Measurements from ENCODE around the gene CFAP221. TPM values are rescaled to one million over a fixed set of nuclear protein-coding genes. Genes with fewer than 3 reads are reported as not detected.
A peak's percentile ranks its signal among the peaks of the same experiment; 100 is the strongest.

Gene CFAP221
- not detected for total RNA-seq

- Mint-ChIP-seq H3K4me3 (peak within 1 kb of the TSS; percentile 19), H3K27ac (no peak within 1 kb of the TSS), H3K27me3 (peaks cover 51% of the 10 kb centered on the region), H3K9me3 (no peaks in the 10 kb centered on the region), H3K4me1 (no peaks in the 10 kb centered on the region), H3K36me3 (ENCODE audit: low read depth) (no peaks in the 10 kb centered on the region)
- ATAC-seq (replicated peaks), result peak; percentile 70
These were observed at the start of gene CFAP221 for GRCh38 chr2:119544075-119544938. CFAP221 (plus strand) TSS chr2:119544449; CDS start chr2:119546132, 1,683 bp downstream.

- Mint-ChIP-seq H3K36me3 (ENCODE audit: low read depth) (no peaks in the 10 kb centered on the region), H3K27me3 (peaks cover 30% of the 10 kb centered on the region), H3K9me3 (peaks cover 14% of the 10 kb centered on the region), H3K4me1 (no peaks in the 10 kb centered on the region), H3K27ac (no peak overlapping the region), H3K4me3 (no peak overlapping the region)
- ATAC-seq (replicated peaks), result no peak
These were observed 48.3 kb upstream of the CFAP221 start for GRCh38 chr2:119495948-119496347.

- no peaks in the 10 kb centered on the region for H3K4me1 Mint-ChIP-seq
- H3K27me3 Mint-ChIP-seq, result peaks cover 30% of the 10 kb centered on the region
- ATAC-seq (replicated peaks), result no peak
- no peak overlapping the region for H3K4me3 Mint-ChIP-seq
- H3K27ac Mint-ChIP-seq, result no peak overlapping the region
- H3K9me3 Mint-ChIP-seq, result peaks cover 18% of the 10 kb centered on the region
- no peaks in the 10 kb centered on the region for H3K36me3 Mint-ChIP-seq (ENCODE audit: low read depth)
These were observed 47.6 kb upstream of the CFAP221 start for GRCh38 chr2:119496682-119497081.

GRCh38 chr2:119508756-119509155 is 35.5 kb upstream of the CFAP221 start:
- Mint-ChIP-seq H3K4me3 (no peak overlapping the region), H3K4me1 (no peaks in the 10 kb centered on the region), H3K27ac (no peak overlapping the region), H3K36me3 (ENCODE audit: low read depth) (no peaks in the 10 kb centered on the region), H3K9me3 (no peaks in the 10 kb centered on the region), H3K27me3 (peaks cover 9% of the 10 kb centered on the region)
- ATAC-seq (replicated peaks), result no peak

- Mint-ChIP-seq H3K4me3 (no peak overlapping the region), H3K4me1 (no peaks in the 10 kb centered on the region), H3K36me3 (ENCODE audit: low read depth) (no peaks in the 10 kb centered on the region), H3K27me3 (peaks cover 21% of the 10 kb centered on the region), H3K9me3 (no peaks in the 10 kb centered on the region), H3K27ac (no peak overlapping the region)
- no peak for ATAC-seq (replicated peaks)
These were observed 32.3 kb upstream of the CFAP221 start for GRCh38 chr2:119511989-119512388.

- no peaks in the 10 kb centered on the region for H3K36me3 Mint-ChIP-seq (ENCODE audit: low read depth)
- no peak for ATAC-seq (replicated peaks)
- peaks cover 25% of the 10 kb centered on the region for H3K27me3 Mint-ChIP-seq
- no peak overlapping the region for H3K27ac Mint-ChIP-seq
- no peaks in the 10 kb centered on the region for H3K9me3 Mint-ChIP-seq
- H3K4me1 Mint-ChIP-seq, result no peaks in the 10 kb centered on the region
- H3K4me3 Mint-ChIP-seq, result no peak overlapping the region
These were observed 31.3 kb upstream of the CFAP221 start for GRCh38 chr2:119512946-119513345.

GRCh38 chr2:119513832-119514231 is 30.4 kb upstream of the CFAP221 start:
- Mint-ChIP-seq H3K4me3 (no peak overlapping the region), H3K27me3 (peaks cover 25% of the 10 kb centered on the region), H3K27ac (no peak overlapping the region), H3K36me3 (ENCODE audit: low read depth) (no peaks in the 10 kb centered on the region), H3K4me1 (no peaks in the 10 kb centered on the region), H3K9me3 (no peaks in the 10 kb centered on the region)
- no peak for ATAC-seq (replicated peaks)

GRCh38 chr2:119516121-119516520 is 28.1 kb upstream of the CFAP221 start:
- no peak for ATAC-seq (replicated peaks)
- Mint-ChIP-seq H3K9me3 (no peaks in the 10 kb centered on the region), H3K4me3 (no peak overlapping the region), H3K4me1 (no peaks in the 10 kb centered on the region), H3K27me3 (peaks cover 28% of the 10 kb centered on the region), H3K36me3 (ENCODE audit: low read depth) (no peaks in the 10 kb centered on the region), H3K27ac (no peak overlapping the region)

GRCh38 chr2:119517433-119517832 is 26.8 kb upstream of the CFAP221 start:
- H3K36me3 Mint-ChIP-seq (ENCODE audit: low read depth), result no peaks in the 10 kb centered on the region
- H3K4me3 Mint-ChIP-seq, result no peak overlapping the region
- ATAC-seq (replicated peaks), result peak; percentile 51
- no peaks in the 10 kb centered on the region for H3K9me3 Mint-ChIP-seq
- H3K27ac Mint-ChIP-seq, result no peak overlapping the region
- H3K4me1 Mint-ChIP-seq, result no peaks in the 10 kb centered on the region
- peaks cover 32% of the 10 kb centered on the region for H3K27me3 Mint-ChIP-seq

GRCh38 chr2:119518401-119519056 is 25.7 kb upstream of the CFAP221 start:
- ATAC-seq (replicated peaks), result no peak
- no peaks in the 10 kb centered on the region for H3K36me3 Mint-ChIP-seq (ENCODE audit: low read depth)
- no peak overlapping the region for H3K27ac Mint-ChIP-seq
- H3K4me1 Mint-ChIP-seq, result no peaks in the 10 kb centered on the region
- H3K27me3 Mint-ChIP-seq, result peaks cover 33% of the 10 kb centered on the region
- H3K9me3 Mint-ChIP-seq, result no peaks in the 10 kb centered on the region
- H3K4me3 Mint-ChIP-seq, result no peak overlapping the region

GRCh38 chr2:119519057-119519408 is 25.2 kb upstream of the CFAP221 start:
- H3K36me3 Mint-ChIP-seq (ENCODE audit: low read depth), result no peaks in the 10 kb centered on the region
- H3K27me3 Mint-ChIP-seq, result peaks cover 37% of the 10 kb centered on the region
- no peaks in the 10 kb centered on the region for H3K9me3 Mint-ChIP-seq
- H3K4me1 Mint-ChIP-seq, result no peaks in the 10 kb centered on the region
- H3K4me3 Mint-ChIP-seq, result no peak overlapping the region
- no peak for ATAC-seq (replicated peaks)
- H3K27ac Mint-ChIP-seq, result no peak overlapping the region

- Mint-ChIP-seq H3K27me3 (peaks cover 43% of the 10 kb centered on the region), H3K4me3 (no peak overlapping the region), H3K4me1 (no peaks in the 10 kb centered on the region), H3K9me3 (no peaks in the 10 kb centered on the region), H3K36me3 (ENCODE audit: low read depth) (no peaks in the 10 kb centered on the region), H3K27ac (no peak overlapping the region)
- no peak for ATAC-seq (replicated peaks)
These were observed 23.4 kb upstream of the CFAP221 start for GRCh38 chr2:119520696-119521432.

- ATAC-seq (replicated peaks), result no peak
- Mint-ChIP-seq H3K9me3 (no peaks in the 10 kb centered on the region), H3K36me3 (ENCODE audit: low read depth) (no peaks in the 10 kb centered on the region), H3K27ac (no peak overlapping the region), H3K4me3 (no peak overlapping the region), H3K4me1 (no peaks in the 10 kb centered on the region), H3K27me3 (peaks cover 43% of the 10 kb centered on the region)
These were observed 22.7 kb upstream of the CFAP221 start for GRCh38 chr2:119521433-119522050.

- Mint-ChIP-seq H3K4me3 (no peak overlapping the region), H3K27ac (no peak overlapping the region), H3K9me3 (no peaks in the 10 kb centered on the region), H3K4me1 (no peaks in the 10 kb centered on the region), H3K27me3 (peaks cover 48% of the 10 kb centered on the region), H3K36me3 (ENCODE audit: low read depth) (no peaks in the 10 kb centered on the region)
- no peak for ATAC-seq (replicated peaks)
These were observed 21.6 kb upstream of the CFAP221 start for GRCh38 chr2:119522671-119523070.
